Endothelial cell of umbilical vein (primary cell): ENCODE measurements around the gene OR2T34.

Source experiments
- CTCF ChIP-seq, 2 donors: IDR thresholded peaks; 1 replicate in 1 of 2; 2 replicates in 1 of 2; pipeline ENCODE4 v1.5.1; 2011; ENCODE audit warnings: low read length in 2 of 2, mild to moderate bottlenecking in 2 of 2, moderate library complexity in 2 of 2, control low read depth in 1 of 2, inconsistent platforms in 1 of 2, low read depth in 1 of 2; ENCODE audit not compliant: insufficient read depth in 1 of 2; ENCODE audit errors: extremely low read depth in 1 of 2
- EZH2 ChIP-seq: IDR thresholded peaks from 2 replicates; pipeline ENCODE4 v1.6.1; 2012; ENCODE audit warnings: borderline replicate concordance, low read depth, mild to moderate bottlenecking, moderate library complexity, low read length, inconsistent platforms; ENCODE audit not compliant: severe bottlenecking
- FOS ChIP-seq: IDR thresholded peaks from 2 replicates; pipeline ENCODE4 v1.6.1; 2011; ENCODE audit warnings: mild to moderate bottlenecking, low read length, moderate library complexity, borderline replicate concordance; ENCODE audit not compliant: insufficient read depth
- JUN ChIP-seq: IDR thresholded peaks from 2 replicates; pipeline ENCODE4 v1.6.1; 2011; ENCODE audit warnings: borderline replicate concordance, low read depth; ENCODE audit not compliant: insufficient read length, insufficient read depth
- MAX ChIP-seq: IDR thresholded peaks from 2 replicates; pipeline ENCODE4 v1.6.1; 2011; ENCODE audit not compliant: insufficient read depth, insufficient read length
- MYC ChIP-seq: IDR thresholded peaks from one replicate; pipeline ENCODE4 v1.6.1; 2011; ENCODE audit warnings: mild to moderate bottlenecking, low read depth, low read length
- POLR2A ChIP-seq: IDR thresholded peaks from 2 replicates; pipeline ENCODE4 v1.6.1; 2012; ENCODE audit warnings: low read depth, mild to moderate bottlenecking, control low read depth, low read length
- POLR2AphosphoS5 ChIP-seq: IDR thresholded peaks from 2 replicates; pipeline ENCODE4 v1.6.1; 2012; ENCODE audit warnings: low read depth, mild to moderate bottlenecking, control low read depth, low read length, moderate library complexity; ENCODE audit not compliant: insufficient read depth

GRCh38 chr1:248596615-248597014 is 22.1 kb upstream of the OR2T34 start:
- TF ChIP-seq CTCF (IDR thresholded peaks at IDR 0.05; ENCODE audit: extremely low read depth in 1 of 2, insufficient read depth in 1 of 2, low read depth in 1 of 2, low read length in 2 of 2) (no peak), EZH2 (no peak), POLR2AphosphoS5 (no peak), POLR2A (no peak), JUN (no peak), MAX (no peak), FOS (no peak), MYC (no peak)
